IMR-90 (cell line): Measurements from ENCODE around the gene EML5. TPM values are rescaled to one million over a fixed set of nuclear protein-coding genes. Genes with fewer than 3 reads are reported as not detected.

Source experiments
- ATAC-seq: fragments of 200-7000 bp; cut with Tn5 transposase; 2 replicates; pipeline ENCODE4 v1.9.1; 2020; ENCODE audit warnings: low read depth, mild to moderate bottlenecking, moderate library complexity
- BruUV-seq: library from RNA; stranded (reverse); fragments of 400-500 nt; replicated peaks from 2 replicates; lab custom pipeline; 2021; lab: Mats Ljungman, UMichigan
- CTCF ChIA-PET: fragments of 300-600 bp; formaldehyde crosslinking; extraction: SDS; loops from one replicate; lab custom pipeline; 2021; ENCODE audit warnings: antibody characterized with exemption; lab: Yijun Ruan, JAX
- POLR2A ChIA-PET: fragments of 300-600 bp; sonication (Branson Sonifier 250); formaldehyde crosslinking; loops from one replicate; lab custom pipeline; 2022; ENCODE audit warnings: antibody characterized with exemption; ENCODE audit not compliant: unreplicated experiment; lab: Charles Lee
- DNase-seq: peaks from one replicate; pipeline ENCODE4 v3.0.0; 2013
- H2AFZ ChIP-seq: replicated peaks from 2 replicates; pipeline ENCODE3; 2013; ENCODE audit warnings: low read length, mild to moderate bottlenecking; ENCODE audit not compliant: poor library complexity
- H2AK5ac ChIP-seq: 2 replicates; pipeline ENCODE4 v1.6.1; 2013; ENCODE audit warnings: low read depth, low read length, inconsistent platforms
- H2AK9ac ChIP-seq: replicated peaks from 2 replicates; pipeline ENCODE3; 2013; ENCODE audit warnings: mild to moderate bottlenecking, low read depth, low read length, moderate library complexity; ENCODE audit not compliant: poor library complexity
- H2BK120ac ChIP-seq: 2 replicates; pipeline ENCODE4 v1.6.1; 2013; ENCODE audit warnings: low read depth, low read length, inconsistent platforms
- H2BK15ac ChIP-seq: 3 replicates; pipeline ENCODE4 v1.6.1; 2013; ENCODE audit warnings: low read depth, low read length, inconsistent platforms
- H2BK20ac ChIP-seq: 2 replicates; pipeline ENCODE4 v1.6.1; 2013; ENCODE audit warnings: low read depth, mild to moderate bottlenecking, inconsistent platforms, low read length, moderate library complexity
- H2BK5ac ChIP-seq: 2 replicates; pipeline ENCODE4 v1.6.1; 2013; ENCODE audit warnings: mild to moderate bottlenecking, low read depth, low read length, inconsistent platforms; ENCODE audit not compliant: poor library complexity, severe bottlenecking
- H3K14ac ChIP-seq: replicated peaks from 2 replicates; pipeline ENCODE4 v1.6.1; 2013; ENCODE audit warnings: low read depth, low read length, inconsistent platforms
- H3K18ac ChIP-seq: 2 replicates; pipeline ENCODE4 v1.6.1; 2013; ENCODE audit warnings: low read depth, low read length, control low read depth
- H3K23ac ChIP-seq: 2 replicates; pipeline ENCODE4 v1.6.1; 2013; ENCODE audit warnings: low read depth, low read length, inconsistent platforms
- H3K27ac ChIP-seq: 2 replicates; pipeline ENCODE4 v1.5.1; 2013; ENCODE audit warnings: mild to moderate bottlenecking, control low read depth, low read length; ENCODE audit not compliant: insufficient read depth
- H3K27me3 ChIP-seq: 2 replicates; pipeline ENCODE4 v1.6.1; 2013; ENCODE audit warnings: low read length; ENCODE audit not compliant: control insufficient read depth, insufficient read depth
- H3K36me3 ChIP-seq: 2 replicates; pipeline ENCODE4 v1.6.1; 2013; ENCODE audit warnings: low read length, mixed read lengths; ENCODE audit not compliant: control insufficient read depth, insufficient read depth
- H3K4ac ChIP-seq: 2 replicates; pipeline ENCODE4 v1.6.1; 2013; ENCODE audit warnings: low read depth, low read length, inconsistent platforms
- H3K4me1 ChIP-seq: 2 replicates; pipeline ENCODE4 v1.6.1; 2013; ENCODE audit warnings: low read length, mixed read lengths; ENCODE audit not compliant: control insufficient read depth, insufficient read depth
- H3K4me2 ChIP-seq: 2 replicates; pipeline ENCODE4 v1.6.1; 2013; ENCODE audit warnings: low read depth, mild to moderate bottlenecking, control low read depth, low read length, moderate library complexity
- H3K4me3 ChIP-seq: 2 replicates; pipeline ENCODE4 v1.5.1; 2013; ENCODE audit warnings: low read depth, mild to moderate bottlenecking, control low read depth, low read length, moderate library complexity; ENCODE audit not compliant: insufficient read depth
- H3K56ac ChIP-seq: 2 replicates; pipeline ENCODE4 v1.6.1; 2013; ENCODE audit warnings: low read length, inconsistent platforms; ENCODE audit not compliant: insufficient read depth; ENCODE audit errors: extremely low read depth
- H3K79me1 ChIP-seq, 2 experiments: 2 replicates each; pipeline ENCODE4 v1.6.1; 2013; ENCODE audit warnings: low read length in 2 of 2, inconsistent platforms in 1 of 2, low read depth in 1 of 2
- H3K9ac ChIP-seq: 2 replicates; pipeline ENCODE4 v1.6.1; 2013; ENCODE audit warnings: low read depth, low read length, control low read depth
- H3K9me1 ChIP-seq: 2 replicates; pipeline ENCODE4 v1.6.1; 2013; ENCODE audit warnings: low read length, inconsistent platforms; ENCODE audit not compliant: insufficient read depth
- H3K9me3 ChIP-seq: 2 replicates; pipeline ENCODE4 v1.6.1; 2013; ENCODE audit warnings: low read length; ENCODE audit not compliant: control insufficient read depth, insufficient read depth
- H4K20me1 ChIP-seq: 2 replicates; pipeline ENCODE4 v1.6.1; 2013; ENCODE audit warnings: low read length, inconsistent platforms; ENCODE audit not compliant: insufficient read depth
- H4K5ac ChIP-seq: 2 replicates; pipeline ENCODE4 v1.6.1; 2013; ENCODE audit warnings: mild to moderate bottlenecking, low read depth, low read length, control low read depth
- H4K8ac ChIP-seq, 2 experiments: 2 replicates each; pipeline ENCODE4 v1.6.1; 2013; ENCODE audit warnings: low read depth in 2 of 2, low read length in 2 of 2, control low read depth in 1 of 2, inconsistent platforms in 1 of 2
- H4K91ac ChIP-seq: 2 replicates; pipeline ENCODE4 v1.6.1; 2013; ENCODE audit warnings: low read depth, low read length, inconsistent platforms; ENCODE audit not compliant: insufficient read depth
- BHLHE40 ChIP-seq: fragments of 150-350 bp; IDR thresholded peaks from 2 replicates; pipeline ENCODE4 v1.6.1; 2016; ENCODE audit warnings: mild to moderate bottlenecking, low read depth, low read length
- CEBPB ChIP-seq: IDR thresholded peaks from 2 replicates; pipeline ENCODE4 v1.6.1; 2012; ENCODE audit warnings: low read depth, low read length, improper control_type of control experiment
- CHD1 ChIP-seq: IDR thresholded peaks from 2 replicates; pipeline ENCODE4 v1.6.1; 2012; ENCODE audit warnings: low read depth, low read length, improper control_type of control experiment
- FOS ChIP-seq: fragments of 150-350 bp; IDR thresholded peaks from 2 replicates; pipeline ENCODE4 v1.6.1; 2016; ENCODE audit warnings: low read depth, low read length
- MAFK ChIP-seq: IDR thresholded peaks from 2 replicates; pipeline ENCODE4 v1.6.1; 2012; ENCODE audit warnings: low read depth, low read length, improper control_type of control experiment
- MAZ ChIP-seq: IDR thresholded peaks from 2 replicates; pipeline ENCODE4 v1.6.1; 2012; ENCODE audit warnings: low read depth, mild to moderate bottlenecking, low read length, improper control_type of control experiment, moderate library complexity, borderline replicate concordance
- MXI1 ChIP-seq: IDR thresholded peaks from 2 replicates; pipeline ENCODE4 v1.6.1; 2012; ENCODE audit warnings: low read depth, mild to moderate bottlenecking, low read length, moderate library complexity, borderline replicate concordance
- NFE2L2 ChIP-seq: fragments of 150-350 bp; IDR thresholded peaks from 2 replicates; pipeline ENCODE4 v1.6.1; 2016; ENCODE audit warnings: low read depth, mild to moderate bottlenecking, low read length
- POLR2A ChIP-seq: IDR thresholded peaks from 2 replicates; pipeline ENCODE4 v1.6.1; 2012; ENCODE audit warnings: mild to moderate bottlenecking, low read depth, low read length
- SMC3 ChIP-seq: fragments of 150-350 bp; IDR thresholded peaks from 2 replicates; pipeline ENCODE4 v1.6.1; 2016; ENCODE audit warnings: low read depth, mild to moderate bottlenecking, antibody characterized with exemption, low read length, moderate library complexity
- WGBS, 2 experiments: methylation state at CpG; one replicate each; pipeline versions ENCODE4 v1.1.5 to v1.1.7; 2013; ENCODE audit warnings: missing lambda C conversion rate in 2 of 2; ENCODE audit not compliant: insufficient read length in 1 of 2; ENCODE audit errors: extremely low coverage in 2 of 2; 5-methylcytosine and 5-hydroxymethylcytosine counted together
- dilution Hi-C: fragments of 300-500 bp; cut with HindIII; formaldehyde crosslinking; loops from one replicate; pipeline ENCODE4 v1.14.3; 2018; ENCODE audit warnings: low sequenced_read_pairs; ENCODE audit not compliant: unreplicated experiment
- in situ Hi-C: fragments of 300-500 bp; cut with MboI; formaldehyde crosslinking; loops from 3 replicates; pipeline ENCODE4 v1.14.3; 2019; ENCODE audit warnings: low sequenced_read_pairs, inconsistent platforms, mixed read lengths
- intact Hi-C: fragments of 100-400 bp; cut with micrococcal nuclease; formaldehyde crosslinking; loops from 2 replicates; pipeline ENCODE4 v1.10.0; 2022
- polyA plus RNA-seq, 3 experiments: library from polyadenylated mRNA; depleted of rRNA; stranded (reverse); fragments of >200 nt; gene quantifications; 2 replicates each; pipeline ENCODE4 v1.2.3, GENCODE V29; 2012; ENCODE audit warnings: low replicate concordance in 1 of 3
- total RNA-seq: library from RNA; depleted of rRNA; stranded (reverse); fragments of >200 nt; gene quantifications from 2 replicates; pipeline ENCODE4 v1.2.3, GENCODE V29; 2012
- TF ChIP-seq, protein P1 (sequence below): fragments of 150-350 bp; IDR thresholded peaks from 2 replicates; pipeline ENCODE4 v1.6.1; 2016; ENCODE audit warnings: low read depth, mild to moderate bottlenecking, low read length, moderate library complexity, borderline replicate concordance

Gene EML5
- total and polyA plus RNA-seq, 2 of the 4 experiments (the other 2 are of a cell fraction), result 8.1 to 22.2 TPM

GRCh38 chr14:88841741-88842140, 49.0 kb upstream of the EML5 start:
- no CpG with 5 or more reads among the region's 1 CpG for WGBS, 2 experiments
- no peak overlapping the region for H2AK9ac ChIP-seq
- no peaks in the 10 kb centered on the region for H4K20me1 ChIP-seq
- peaks cover 12 to 40% of the 10 kb centered on the region in 2 experiments for H3K79me1 ChIP-seq
- dilution Hi-C loops (no loop called here), in situ Hi-C loops (no loop called here), intact Hi-C loops (loop anchor here (10.0 kb wide), 1 partner anchor 173 kb away; no protein-coding TSS in a partner anchor)
- H4K8ac ChIP-seq, result peak overlapping the region; percentile 66 to 84
- H3K27me3 ChIP-seq, result no peaks in the 10 kb centered on the region
- H2BK5ac ChIP-seq, result peak overlapping the region; percentile 86
- CTCF ChIA-PET, result no interaction called here
- peak overlapping the region; percentile 90 for H2BK20ac ChIP-seq
- peak; percentile 46 for ATAC-seq
- no peak overlapping the region; the same call in 1 of the 2 replicates for H3K9ac ChIP-seq
- POLR2A ChIA-PET, result interaction anchor here (0.5 to 1.1 kb wide), 2 partner anchors 14 to 17 kb away, joined by 4 to 20 read pairs; no protein-coding TSS in a partner anchor
- H3K9me1 ChIP-seq, result no peaks in the 10 kb centered on the region; the same call in 1 of the 2 replicates
- H3K27ac ChIP-seq, result no peak overlapping the region
- peak overlapping the region; percentile 58; the same call in 1 of the 2 replicates for H3K4ac ChIP-seq
- H3K18ac ChIP-seq, result peak overlapping the region; percentile 93; the same call in 1 of the 2 replicates
- H4K91ac ChIP-seq, result 0 out of 2 replicates have a peak overlapping the region, but pooled peaks have one; percentile 37
- H2BK120ac ChIP-seq, result peak overlapping the region; percentile 82
- no peak overlapping the region for H2BK15ac ChIP-seq
- peak overlapping the region; percentile 52; the same call in 1 of the 2 replicates for H3K56ac ChIP-seq
- no peak overlapping the region for H2AK5ac ChIP-seq
- peak overlapping the region; percentile 61; the same call in 1 of the 2 replicates for H3K23ac ChIP-seq
- peak overlapping the region; percentile 87; the same call in 1 of the 2 replicates for H4K5ac ChIP-seq
- no peak overlapping the region for H2AFZ ChIP-seq
- H3K4me2 ChIP-seq, result peak overlapping the region; percentile 69; the same call in 1 of the 2 replicates
- H3K4me1 ChIP-seq, result peaks cover 9% of the 10 kb centered on the region; the same call in 1 of the 2 replicates
- peaks cover 5% of the 10 kb centered on the region for H3K36me3 ChIP-seq
- DNase-seq, result peak; percentile 48
- 0 out of 2 replicates have a peak overlapping the region, but pooled peaks have one; percentile 6 for H3K14ac ChIP-seq
- H3K9me3 ChIP-seq, result no peaks in the 10 kb centered on the region
- BruUV-seq, result no TSS peak
- TF ChIP-seq BHLHE40, result no peak
- TF ChIP-seq MXI1, result no peak
- TF ChIP-seq MAFK, result no peak
- TF ChIP-seq CEBPB, result no peak
- TF ChIP-seq MAZ, result no peak
- no peak for TF ChIP-seq SMC3
- no peak for TF ChIP-seq NFE2L2
- no peak for TF ChIP-seq POLR2A
- TF ChIP-seq FOS, result no peak
- TF ChIP-seq, protein P1, sequence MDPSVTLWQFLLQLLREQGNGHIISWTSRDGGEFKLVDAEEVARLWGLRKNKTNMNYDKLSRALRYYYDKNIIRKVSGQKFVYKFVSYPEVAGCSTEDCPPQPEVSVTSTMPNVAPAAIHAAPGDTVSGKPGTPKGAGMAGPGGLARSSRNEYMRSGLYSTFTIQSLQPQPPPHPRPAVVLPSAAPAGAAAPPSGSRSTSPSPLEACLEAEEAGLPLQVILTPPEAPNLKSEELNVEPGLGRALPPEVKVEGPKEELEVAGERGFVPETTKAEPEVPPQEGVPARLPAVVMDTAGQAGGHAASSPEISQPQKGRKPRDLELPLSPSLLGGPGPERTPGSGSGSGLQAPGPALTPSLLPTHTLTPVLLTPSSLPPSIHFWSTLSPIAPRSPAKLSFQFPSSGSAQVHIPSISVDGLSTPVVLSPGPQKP, result no peak
- TF ChIP-seq CHD1, result no peak
- H3K4me3 ChIP-seq, result no peak overlapping the region
